SK-N-SH (cell line): ENCODE data around the gene REEP1. TPM values are rescaled to one million over a fixed set of nuclear protein-coding genes. Genes with fewer than 3 reads are reported as not detected.

Source experiments
- CTCF ChIA-PET: fragments of 300-600, 350-600 bp; formaldehyde crosslinking; extraction: SDS; loops from one replicate; lab custom pipeline; 2021; lab: Yijun Ruan, JAX
- POLR2A ChIA-PET: fragments of 350-600 bp; sonication (Branson Sonifier 250); formaldehyde crosslinking; extraction: SDS; loops from one replicate; lab custom pipeline; 2020; ENCODE audit warnings: antibody characterized with exemption, inconsistent platforms; lab: Yijun Ruan, JAX
- DNase-seq: peaks from one replicate; pipeline ENCODE4 v3.0.0; 2012
- H2AFZ ChIP-seq: fragments of 200-600 bp; sonication (generic); 2 replicates; pipeline ENCODE4 v1.8.1; 2016; ENCODE audit warnings: antibody characterized with exemption, mild to moderate bottlenecking, low read depth
- H3F3A ChIP-seq: fragments of 200-600 bp; sonication (generic); replicated peaks from 2 replicates; pipeline ENCODE3; 2016; ENCODE audit warnings: antibody characterized with exemption, mild to moderate bottlenecking; ENCODE audit not compliant: insufficient read depth
- H3K27ac ChIP-seq, 2 experiments: fragments of 200-500 bp in 1 of 2; fragments of 200-600 bp in 1 of 2; sonication (Bioruptor generic) in 1 of 2; sonication (generic), shearing (Covaris generic) in 1 of 2; 2 replicates each; pipeline versions ENCODE4 v1.5.1 to v1.6.1; 2014 to 2016; ENCODE audit warnings: low read depth in 2 of 2, inconsistent platforms in 1 of 2, low read length in 1 of 2, mild to moderate bottlenecking in 1 of 2, mixed read lengths in 1 of 2
- H3K27me3 ChIP-seq: fragments of 200-600 bp; sonication (generic), shearing (Covaris generic); 2 replicates; pipeline ENCODE4 v1.6.1; 2016; ENCODE audit warnings: mixed run types; ENCODE audit not compliant: insufficient read depth
- H3K36me3 ChIP-seq, 2 experiments: fragments of 200-500 bp in 1 of 2; fragments of 200-600 bp in 1 of 2; sonication (Bioruptor generic) in 1 of 2; sonication (generic) in 1 of 2; replicated peaks in 1 of 2; 2 replicates each; pipeline versions ENCODE3 to v1.5.1; 2014 to 2016; ENCODE audit warnings: low read length in 1 of 2, mild to moderate bottlenecking in 1 of 2; ENCODE audit not compliant: insufficient read depth in 2 of 2, control insufficient read depth in 1 of 2
- H3K4me1 ChIP-seq, 2 experiments: fragments of 200-500 bp in 1 of 2; fragments of 200-600 bp in 1 of 2; sonication (Bioruptor generic) in 1 of 2; sonication (generic), shearing (Covaris generic) in 1 of 2; 2 replicates each; pipeline versions ENCODE4 v1.5.1 to v1.6.1; 2014 to 2016; ENCODE audit warnings: low read depth in 1 of 2, low read length in 1 of 2, mixed run types in 1 of 2; ENCODE audit not compliant: insufficient read depth in 2 of 2, control insufficient read depth in 1 of 2
- H3K4me2 ChIP-seq: fragments of 200-600 bp; sonication (generic), shearing (Covaris generic); 2 replicates; pipeline ENCODE4 v1.6.1; 2017; ENCODE audit warnings: mixed run types
- H3K4me3 ChIP-seq, 2 experiments: fragments of 200-500 bp in 1 of 2; fragments of 200-600 bp in 1 of 2; sonication (Bioruptor generic) in 1 of 2; sonication (generic), shearing (Covaris generic) in 1 of 2; 2 replicates each; pipeline versions ENCODE4 v1.5.1 to v1.8.1; 2014 to 2016; ENCODE audit warnings: low read depth in 2 of 2, inconsistent platforms in 1 of 2, low read length in 1 of 2, mild to moderate bottlenecking in 1 of 2, mixed read lengths in 1 of 2, moderate library complexity in 1 of 2
- H3K79me2 ChIP-seq: fragments of 200-600 bp; sonication (generic); 2 replicates; pipeline ENCODE4 v1.8.1; 2017; ENCODE audit warnings: mild to moderate bottlenecking; ENCODE audit not compliant: insufficient read depth
- H3K9ac ChIP-seq: fragments of 200-600 bp; sonication (generic); 2 replicates; pipeline ENCODE4 v1.6.1; 2017; ENCODE audit warnings: mixed run types
- H3K9me2 ChIP-seq: fragments of 200-600 bp; sonication (generic); 2 replicates; pipeline ENCODE4 v1.6.1; 2017; ENCODE audit warnings: mixed run types
- H3K9me3 ChIP-seq: fragments of 200-600 bp; sonication (generic); 2 replicates; pipeline ENCODE4 v1.6.1; 2017; ENCODE audit warnings: mixed run types, mild to moderate bottlenecking, moderate library complexity
- H4K20me1 ChIP-seq: fragments of 200-600 bp; sonication (generic); 2 replicates; pipeline ENCODE4 v1.6.1; 2017; ENCODE audit warnings: mild to moderate bottlenecking, mixed run types; ENCODE audit not compliant: insufficient read depth
- CHD2 ChIP-seq: fragments of 150-350 bp; IDR thresholded peaks from 2 replicates; pipeline ENCODE4 v1.6.1; 2018; ENCODE audit warnings: low read length; ENCODE audit not compliant: partially characterized antibody
- ELF1 ChIP-seq: IDR thresholded peaks from 2 replicates; pipeline ENCODE4 v1.4.0; 2012
- EZH2phosphoT487 ChIP-seq: fragments of 200-600 bp; sonication (generic); IDR thresholded peaks from 2 replicates; pipeline ENCODE4 v1.6.1; 2017; ENCODE audit warnings: low read depth, mixed run types, mild to moderate bottlenecking, antibody characterized with exemption, moderate library complexity, borderline replicate concordance
- FOXJ3 ChIP-seq: sonication (generic); formaldehyde crosslinking; IDR thresholded peaks from 2 replicates; pipeline ENCODE4 v1.5.1; 2020; ENCODE audit warnings: mild to moderate bottlenecking, missing genetic modification reagents
- IRF3 ChIP-seq: fragments of 150-350 bp; IDR thresholded peaks from 2 replicates; pipeline ENCODE4 v1.6.1; 2016; ENCODE audit warnings: mild to moderate bottlenecking, low read depth, low read length
- MXI1 ChIP-seq: IDR thresholded peaks from 2 replicates; pipeline ENCODE4 v1.6.1; 2012; ENCODE audit warnings: mild to moderate bottlenecking, low read depth, low read length, improper control_type of control experiment
- POLR2AphosphoS5 ChIP-seq: IDR thresholded peaks from 2 replicates; pipeline ENCODE4 v1.6.1; 2012; ENCODE audit warnings: low read depth, low read length
- RCOR1 ChIP-seq: fragments of 150-350 bp; IDR thresholded peaks from 2 replicates; pipeline ENCODE4 v1.6.1; 2017; ENCODE audit warnings: antibody characterized with exemption, low read length
- REST ChIP-seq: IDR thresholded peaks from 2 replicates; pipeline ENCODE4 v1.6.1; 2012; ENCODE audit warnings: mild to moderate bottlenecking, low read depth, low read length, moderate library complexity
- RXRA ChIP-seq: IDR thresholded peaks from 2 replicates; pipeline ENCODE4 v1.4.0; 2012; ENCODE audit warnings: low read depth, mild to moderate bottlenecking, borderline replicate concordance
- TEAD4 ChIP-seq: IDR thresholded peaks from 2 replicates; pipeline ENCODE4 v1.4.0; 2012; ENCODE audit warnings: mild to moderate bottlenecking, borderline replicate concordance; ENCODE audit not compliant: insufficient read depth
- USF1 ChIP-seq: IDR thresholded peaks from 2 replicates; pipeline ENCODE4 v1.4.0; 2012; ENCODE audit warnings: low read depth, borderline replicate concordance
- YY1 ChIP-seq: IDR thresholded peaks from 2 replicates; pipeline ENCODE4 v1.4.0; 2012; ENCODE audit warnings: low read depth, mild to moderate bottlenecking
- ZBTB33 ChIP-seq: IDR thresholded peaks from 2 replicates; pipeline ENCODE4 v1.4.0; 2012; ENCODE audit warnings: low read depth, borderline replicate concordance
- WGBS: methylation state at CpG from one replicate; pipeline ENCODE4 v1.1.6; 2017; ENCODE audit warnings: low lambda C conversion rate; 5-methylcytosine and 5-hydroxymethylcytosine counted together
- polyA plus RNA-seq, 3 experiments: library from polyadenylated mRNA; depleted of rRNA; stranded (reverse); fragments of >200 nt; gene quantifications; 2 replicates each; pipeline ENCODE4 v1.2.3, GENCODE V29; 2012

The REEP1 gene
- polyA plus RNA-seq, 1 of the 3 experiments (the other 2 are of a cell fraction) = 0.13 TPM

GRCh38 chr2:86315084-86315483 lies 22.3 kb downstream of the REEP1 start:
- H3K4me1 ChIP-seq = no peaks in the 10 kb centered on the region; a peak in 1 of 4 replicates
- no peaks in the 10 kb centered on the region for H4K20me1 ChIP-seq
- DNase-seq = no peak
- H3K4me2 ChIP-seq = no peak overlapping the region
- H3K9ac ChIP-seq = no peak overlapping the region
- WGBS = 32% methylated on average over 3 of the region's 6 CpGs
- H3K9me3 ChIP-seq = no peaks in the 10 kb centered on the region
- POLR2A ChIA-PET = no interaction called here
- TF ChIP-seq ELF1 = no peak
- no peak for TF ChIP-seq RCOR1
- TF ChIP-seq TEAD4 = no peak
- no peak for TF ChIP-seq CHD2
- no peak for TF ChIP-seq EZH2phosphoT487
- no peak for TF ChIP-seq USF1
- TF ChIP-seq YY1 = no peak
- no peak for TF ChIP-seq REST
- no peak for TF ChIP-seq MXI1
- no peaks in the 10 kb centered on the region for H3K36me3 ChIP-seq
- H3K4me3 ChIP-seq = no peak overlapping the region
- no peaks in the 10 kb centered on the region for H3K79me2 ChIP-seq
- H3K27ac ChIP-seq = no peak overlapping the region
- no peaks in the 10 kb centered on the region for H3F3A ChIP-seq
- no peak overlapping the region for H2AFZ ChIP-seq
- CTCF ChIA-PET = interaction anchor here (0.6 to 1.5 kb wide), 3 partner anchors 10 to 58 kb away, joined by 3 to 6 read pairs (median 5); no protein-coding TSS in a partner anchor
- H3K27me3 ChIP-seq = no peaks in the 10 kb centered on the region; the same call in 1 of the 2 replicates
- no peaks in the 10 kb centered on the region for H3K9me2 ChIP-seq

- H3K9me3 ChIP-seq = no peaks in the 10 kb centered on the region
- H3K27ac ChIP-seq = no peak overlapping the region
- DNase-seq = no peak
- CTCF ChIA-PET = interaction anchor here (0.7 to 1.5 kb wide), 3 partner anchors 11 to 94 kb away, joined by 3 read pairs; no protein-coding TSS in a partner anchor
- H3K36me3 ChIP-seq = no peaks in the 10 kb centered on the region
- WGBS = 53% methylated on average over 2 of the region's 2 CpGs
- no peaks in the 10 kb centered on the region for H3F3A ChIP-seq
- POLR2A ChIA-PET = no interaction called here
- H3K9me2 ChIP-seq = no peaks in the 10 kb centered on the region
- H4K20me1 ChIP-seq = no peaks in the 10 kb centered on the region
- H3K4me2 ChIP-seq = no peak overlapping the region
- no peak overlapping the region for H3K9ac ChIP-seq
- H3K4me3 ChIP-seq = no peak overlapping the region
- no peak overlapping the region for H2AFZ ChIP-seq
- H3K27me3 ChIP-seq = no peaks in the 10 kb centered on the region; the same call in 1 of the 2 replicates
- no peaks in the 10 kb centered on the region; a peak in 1 of 4 replicates for H3K4me1 ChIP-seq
- H3K79me2 ChIP-seq = no peaks in the 10 kb centered on the region
- no peak for TF ChIP-seq IRF3
- no peak for TF ChIP-seq FOXJ3 (CRISPR knock-in tag)
- TF ChIP-seq ZBTB33 = no peak
- TF ChIP-seq USF1 = no peak
- no peak for TF ChIP-seq POLR2AphosphoS5
- no peak for TF ChIP-seq RXRA
- TF ChIP-seq REST = no peak
Measured at GRCh38 chr2:86314125-86314524, 23.3 kb downstream of the REEP1 start.
